HepG2 (cell line): ENCODE results near the gene LTC4S. TPM values are rescaled to one million over a fixed set of nuclear protein-coding genes. Genes with fewer than 3 reads are reported as not detected.

Source experiments
- ADNP ChIP-seq: sonication (generic); formaldehyde crosslinking; IDR thresholded peaks from 2 replicates; pipeline ENCODE4 v1.4.0; 2020; ENCODE audit warnings: missing genetic modification reagents
- CEBPZ ChIP-seq: IDR thresholded peaks from 2 replicates; pipeline ENCODE4 v1.6.1; 2012; ENCODE audit warnings: low read length, improper control_type of control experiment
- HNRNPLL ChIP-seq: fragments of 200-400 bp; formaldehyde crosslinking; IDR thresholded peaks from 2 replicates; pipeline ENCODE4 v1.6.1; 2017; ENCODE audit warnings: mild to moderate bottlenecking, low read depth, low read length; ENCODE audit not compliant: poor library complexity, severe bottlenecking
- KLF15 ChIP-seq: sonication (generic); formaldehyde crosslinking; IDR thresholded peaks from 2 replicates; pipeline ENCODE4 v1.8.1; 2023; ENCODE audit warnings: borderline replicate concordance, mild to moderate bottlenecking, inconsistent platforms, missing genetic modification reagents, mixed read lengths
- MEIS2 ChIP-seq: sonication (generic); formaldehyde crosslinking; IDR thresholded peaks from 2 replicates; pipeline ENCODE4 v1.9.0; 2021; ENCODE audit warnings: mild to moderate bottlenecking, missing genetic modification reagents
- REPIN1 ChIP-seq: sonication (generic); formaldehyde crosslinking; IDR thresholded peaks from 2 replicates; pipeline ENCODE4 v1.8.0; 2022; ENCODE audit warnings: missing genetic modification reagents, low read depth, mild to moderate bottlenecking, borderline replicate concordance
- ZNF121 ChIP-seq: sonication (generic); formaldehyde crosslinking; IDR thresholded peaks from 2 replicates; pipeline ENCODE4 v1.5.0; 2020; ENCODE audit warnings: mild to moderate bottlenecking, missing genetic modification reagents
- ZNF772 ChIP-seq: sonication (generic); formaldehyde crosslinking; IDR thresholded peaks from 2 replicates; pipeline ENCODE4 v1.5.0; 2020; ENCODE audit warnings: mild to moderate bottlenecking, missing genetic modification reagents
- ZSCAN25 ChIP-seq: sonication (generic); formaldehyde crosslinking; IDR thresholded peaks from 2 replicates; pipeline ENCODE4 v1.8.0; 2022; ENCODE audit warnings: mild to moderate bottlenecking, missing genetic modification reagents
- polyA plus RNA-seq, 8 experiments: library from polyadenylated mRNA; depleted of rRNA in 3 of 8; stranded (reverse) in 7 of 8; unstranded in 1 of 8; fragments of >200 nt; fragmentation: Illumina TruSeq in 4 of 8; extraction: Trizol in 4 of 8; gene quantifications; 2 replicates each; pipeline versions ENCODE4 v1.2.1 to v1.2.3, GENCODE V29; 2011 to 2016; ENCODE audit warnings: low read depth in 4 of 8, missing spikeins in 1 of 8, mixed read lengths in 1 of 8; ENCODE audit not compliant: insufficient read depth in 1 of 8
- total RNA-seq, 5 experiments: library from RNA; depleted of rRNA; stranded (reverse); fragments of >200 nt; fragmentation: Illumina TruSeq; extraction: Trizol; gene quantifications; 2 replicates each; pipeline ENCODE4 v1.2.3, GENCODE V29; 2016; ENCODE audit warnings: low read depth in 1 of 5
- TF ChIP-seq, protein P1 (sequence below): sonication (generic); formaldehyde crosslinking; IDR thresholded peaks from 2 replicates; pipeline ENCODE4 v1.9.0; 2022; ENCODE audit warnings: low read depth, missing genetic modification reagents
- TF ChIP-seq, protein P2 (sequence below): IDR thresholded peaks from 2 replicates; pipeline ENCODE4 v1.6.1; 2016; ENCODE audit warnings: low read depth, missing genetic modification reagents, missing compliant biosample characterization
- TF ChIP-seq, protein P3 (sequence below): sonication (generic); formaldehyde crosslinking; IDR thresholded peaks from 2 replicates; pipeline ENCODE4 v1.4.0; 2020; ENCODE audit warnings: missing genetic modification reagents, borderline replicate concordance

LTC4S gene
- total and polyA plus RNA-seq, 2 of the 13 experiments (the other 11 are each of a cell fraction or from before 2014, with no cell fraction given), result 0.35 TPM; not detected in 1

GRCh38 chr5:179795863-179796833, 2.4 kb downstream of the LTC4S start (continued):
- TF ChIP-seq, protein P1, sequence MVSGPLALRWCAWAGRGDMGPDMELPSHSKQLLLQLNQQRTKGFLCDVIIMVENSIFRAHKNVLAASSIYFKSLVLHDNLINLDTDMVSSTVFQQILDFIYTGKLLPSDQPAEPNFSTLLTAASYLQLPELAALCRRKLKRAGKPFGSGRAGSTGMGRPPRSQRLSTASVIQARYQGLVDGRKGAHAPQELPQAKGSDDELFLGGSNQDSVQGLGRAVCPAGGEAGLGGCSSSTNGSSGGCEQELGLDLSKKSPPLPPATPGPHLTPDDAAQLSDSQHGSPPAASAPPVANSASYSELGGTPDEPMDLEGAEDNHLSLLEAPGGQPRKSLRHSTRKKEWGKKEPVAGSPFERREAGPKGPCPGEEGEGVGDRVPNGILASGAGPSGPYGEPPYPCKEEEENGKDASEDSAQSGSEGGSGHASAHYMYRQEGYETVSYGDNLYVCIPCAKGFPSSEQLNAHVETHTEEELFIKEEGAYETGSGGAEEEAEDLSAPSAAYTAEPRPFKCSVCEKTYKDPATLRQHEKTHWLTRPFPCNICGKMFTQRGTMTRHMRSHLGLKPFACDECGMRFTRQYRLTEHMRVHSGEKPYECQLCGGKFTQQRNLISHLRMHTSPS (CRISPR knock-in tag), result no peak; the same call in 1 of the 2 replicates
- TF ChIP-seq CEBPZ (no peak), MEIS2 (peak; percentile 53; the same call in 1 of the 2 replicates), ZSCAN25 (CRISPR knock-in tag) (peak; percentile 71), ADNP (CRISPR knock-in tag) (no peak), HNRNPLL (peak; percentile 91), REPIN1 (no peak), ZNF121 (CRISPR knock-in tag) (no peak), ZNF772 (CRISPR knock-in tag) (peak; percentile 9; the same call in 1 of the 2 replicates), KLF15 (CRISPR knock-in tag) (peak; percentile 61; the same call in 1 of the 2 replicates)
- TF ChIP-seq, protein P2, sequence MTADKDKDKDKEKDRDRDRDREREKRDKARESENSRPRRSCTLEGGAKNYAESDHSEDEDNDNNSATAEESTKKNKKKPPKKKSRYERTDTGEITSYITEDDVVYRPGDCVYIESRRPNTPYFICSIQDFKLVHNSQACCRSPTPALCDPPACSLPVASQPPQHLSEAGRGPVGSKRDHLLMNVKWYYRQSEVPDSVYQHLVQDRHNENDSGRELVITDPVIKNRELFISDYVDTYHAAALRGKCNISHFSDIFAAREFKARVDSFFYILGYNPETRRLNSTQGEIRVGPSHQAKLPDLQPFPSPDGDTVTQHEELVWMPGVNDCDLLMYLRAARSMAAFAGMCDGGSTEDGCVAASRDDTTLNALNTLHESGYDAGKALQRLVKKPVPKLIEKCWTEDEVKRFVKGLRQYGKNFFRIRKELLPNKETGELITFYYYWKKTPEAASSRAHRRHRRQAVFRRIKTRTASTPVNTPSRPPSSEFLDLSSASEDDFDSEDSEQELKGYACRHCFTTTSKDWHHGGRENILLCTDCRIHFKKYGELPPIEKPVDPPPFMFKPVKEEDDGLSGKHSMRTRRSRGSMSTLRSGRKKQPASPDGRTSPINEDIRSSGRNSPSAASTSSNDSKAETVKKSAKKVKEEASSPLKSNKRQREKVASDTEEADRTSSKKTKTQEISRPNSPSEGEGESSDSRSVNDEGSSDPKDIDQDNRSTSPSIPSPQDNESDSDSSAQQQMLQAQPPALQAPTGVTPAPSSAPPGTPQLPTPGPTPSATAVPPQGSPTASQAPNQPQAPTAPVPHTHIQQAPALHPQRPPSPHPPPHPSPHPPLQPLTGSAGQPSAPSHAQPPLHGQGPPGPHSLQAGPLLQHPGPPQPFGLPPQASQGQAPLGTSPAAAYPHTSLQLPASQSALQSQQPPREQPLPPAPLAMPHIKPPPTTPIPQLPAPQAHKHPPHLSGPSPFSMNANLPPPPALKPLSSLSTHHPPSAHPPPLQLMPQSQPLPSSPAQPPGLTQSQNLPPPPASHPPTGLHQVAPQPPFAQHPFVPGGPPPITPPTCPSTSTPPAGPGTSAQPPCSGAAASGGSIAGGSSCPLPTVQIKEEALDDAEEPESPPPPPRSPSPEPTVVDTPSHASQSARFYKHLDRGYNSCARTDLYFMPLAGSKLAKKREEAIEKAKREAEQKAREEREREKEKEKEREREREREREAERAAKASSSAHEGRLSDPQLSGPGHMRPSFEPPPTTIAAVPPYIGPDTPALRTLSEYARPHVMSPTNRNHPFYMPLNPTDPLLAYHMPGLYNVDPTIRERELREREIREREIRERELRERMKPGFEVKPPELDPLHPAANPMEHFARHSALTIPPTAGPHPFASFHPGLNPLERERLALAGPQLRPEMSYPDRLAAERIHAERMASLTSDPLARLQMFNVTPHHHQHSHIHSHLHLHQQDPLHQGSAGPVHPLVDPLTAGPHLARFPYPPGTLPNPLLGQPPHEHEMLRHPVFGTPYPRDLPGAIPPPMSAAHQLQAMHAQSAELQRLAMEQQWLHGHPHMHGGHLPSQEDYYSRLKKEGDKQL (CRISPR knock-in tag), result 0 out of 2 replicates have a peak, but pooled peaks have one; percentile 39
- TF ChIP-seq, protein P3, sequence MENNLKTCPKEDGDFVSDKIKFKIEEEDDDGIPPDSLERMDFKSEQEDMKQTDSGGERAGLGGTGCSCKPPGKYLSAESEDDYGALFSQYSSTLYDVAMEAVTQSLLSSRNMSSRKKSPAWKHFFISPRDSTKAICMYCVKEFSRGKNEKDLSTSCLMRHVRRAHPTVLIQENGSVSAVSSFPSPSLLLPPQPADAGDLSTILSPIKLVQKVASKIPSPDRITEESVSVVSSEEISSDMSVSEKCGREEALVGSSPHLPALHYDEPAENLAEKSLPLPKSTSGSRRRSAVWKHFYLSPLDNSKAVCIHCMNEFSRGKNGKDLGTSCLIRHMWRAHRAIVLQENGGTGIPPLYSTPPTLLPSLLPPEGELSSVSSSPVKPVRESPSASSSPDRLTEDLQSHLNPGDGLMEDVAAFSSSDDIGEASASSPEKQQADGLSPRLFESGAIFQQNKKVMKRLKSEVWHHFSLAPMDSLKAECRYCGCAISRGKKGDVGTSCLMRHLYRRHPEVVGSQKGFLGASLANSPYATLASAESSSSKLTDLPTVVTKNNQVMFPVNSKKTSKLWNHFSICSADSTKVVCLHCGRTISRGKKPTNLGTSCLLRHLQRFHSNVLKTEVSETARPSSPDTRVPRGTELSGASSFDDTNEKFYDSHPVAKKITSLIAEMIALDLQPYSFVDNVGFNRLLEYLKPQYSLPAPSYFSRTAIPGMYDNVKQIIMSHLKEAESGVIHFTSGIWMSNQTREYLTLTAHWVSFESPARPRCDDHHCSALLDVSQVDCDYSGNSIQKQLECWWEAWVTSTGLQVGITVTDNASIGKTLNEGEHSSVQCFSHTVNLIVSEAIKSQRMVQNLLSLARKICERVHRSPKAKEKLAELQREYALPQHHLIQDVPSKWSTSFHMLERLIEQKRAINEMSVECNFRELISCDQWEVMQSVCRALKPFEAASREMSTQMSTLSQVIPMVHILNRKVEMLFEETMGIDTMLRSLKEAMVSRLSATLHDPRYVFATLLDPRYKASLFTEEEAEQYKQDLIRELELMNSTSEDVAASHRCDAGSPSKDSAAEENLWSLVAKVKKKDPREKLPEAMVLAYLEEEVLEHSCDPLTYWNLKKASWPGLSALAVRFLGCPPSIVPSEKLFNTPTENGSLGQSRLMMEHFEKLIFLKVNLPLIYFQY, result peak; percentile 84
